HCT116 (cell line): ENCODE data around the gene MAIP1. TPM values are rescaled to one million over a fixed set of nuclear protein-coding genes. Genes with fewer than 3 reads are reported as not detected.

Experiments used
- ATAC-seq: fragments of 200-7000 bp; cut with Tn5 transposase; 2 replicates; pipeline ENCODE4 v1.9.1; 2020; ENCODE audit warnings: mild to moderate bottlenecking, moderate library complexity
- BruUV-seq: library from RNA; stranded (reverse); fragments of 400-500 nt; replicated peaks from 2 replicates; lab custom pipeline; 2021; lab: Mats Ljungman, UMichigan
- CTCF ChIA-PET: fragments of 300-600 bp; sonication (Branson Sonifier 250); formaldehyde crosslinking; loops from one replicate; lab custom pipeline; 2021; ENCODE audit warnings: antibody characterized with exemption; lab: Charles Lee
- POLR2A ChIA-PET: fragments of 300-600, 350-600 bp; sonication (Branson Sonifier 250); formaldehyde crosslinking; loops from one replicate; lab custom pipeline; 2021; ENCODE audit warnings: antibody characterized with exemption; lab: Charles Lee
- RAD21 ChIA-PET, 2 experiments: fragments of 300-600 bp; sonication (Branson Sonifier 250); formaldehyde crosslinking; loops; one replicate each; lab custom pipeline; 2023; ENCODE audit warnings: low total read pairs in 2 of 2; ENCODE audit not compliant: uncharacterized antibody in 2 of 2, unreplicated experiment in 2 of 2, low non-redundant PET in 1 of 2; lab: Charles Lee
- DNase-seq: peaks from one replicate; pipeline ENCODE4 v3.0.0-alpha.2; 2010; ENCODE audit warnings: low read depth, low spot score
- H2AFZ ChIP-seq: fragments of 200-600 bp; shearing (Covaris generic), sonication (generic); 2 replicates; pipeline ENCODE4 v1.6.1; 2017; ENCODE audit warnings: low read depth, mixed run types, mixed read lengths, antibody characterized with exemption, low read length; ENCODE audit not compliant: poor library complexity, severe bottlenecking
- H3K27ac ChIP-seq: 2 replicates; pipeline ENCODE4 v1.5.1; 2012; ENCODE audit warnings: low read depth, low read length
- H3K27me3 ChIP-seq: fragments of 200-600 bp; sonication (generic); 2 replicates; pipeline ENCODE4 v1.6.1; 2016; ENCODE audit warnings: mixed run types, low read length, mixed read lengths; ENCODE audit not compliant: insufficient read depth
- H3K36me3 ChIP-seq, 2 experiments: fragments of 200-500 bp in 1 of 2; fragments of 200-600 bp in 1 of 2; sonication (Bioruptor generic) in 1 of 2; sonication (generic) in 1 of 2; 2 replicates each; pipeline versions ENCODE4 v1.5.1 to v1.6.1; 2014 to 2016; ENCODE audit warnings: low read length in 2 of 2, inconsistent platforms in 1 of 2, mixed read lengths in 1 of 2, mixed run types in 1 of 2; ENCODE audit not compliant: insufficient read depth in 2 of 2, control insufficient read depth in 1 of 2
- H3K4me1 ChIP-seq, 2 experiments: fragments of 200-600 bp in 1 of 2; sonication (generic) in 1 of 2; 2 replicates each; pipeline versions ENCODE4 v1.5.1 to v1.6.1; 2012 to 2017; ENCODE audit warnings: low read length in 2 of 2, inconsistent platforms in 1 of 2, mild to moderate bottlenecking in 1 of 2, mixed read lengths in 1 of 2, mixed run types in 1 of 2, moderate library complexity in 1 of 2; ENCODE audit not compliant: insufficient read depth in 2 of 2, control insufficient read depth in 1 of 2
- H3K4me2 ChIP-seq: fragments of 200-600 bp; sonication (generic); 2 replicates; pipeline ENCODE4 v1.6.1; 2017; ENCODE audit warnings: mixed run types, low read length, mixed read lengths
- H3K4me3 ChIP-seq, 2 experiments: fragments of 200-600 bp in 1 of 2; sonication (generic) in 1 of 2; replicated peaks in 1 of 2; 2 replicates each; pipeline ENCODE4 v1.5.1; 2011 to 2016; ENCODE audit warnings: low read length in 2 of 2, control low read depth in 1 of 2, low read depth in 1 of 2, mild to moderate bottlenecking in 1 of 2, mixed read lengths in 1 of 2, mixed run types in 1 of 2
- H3K79me2 ChIP-seq: fragments of 200-600 bp; sonication (generic); 2 replicates; pipeline ENCODE4 v1.6.1; 2017; ENCODE audit warnings: mild to moderate bottlenecking, mixed run types, low read length, moderate library complexity, mixed read lengths; ENCODE audit not compliant: insufficient read depth
- H3K9ac ChIP-seq: fragments of 200-600 bp; sonication (generic); 2 replicates; pipeline ENCODE4 v1.6.1; 2016; ENCODE audit warnings: low read length, mixed read lengths
- H3K9me2 ChIP-seq: fragments of 200-600 bp; sonication (generic), shearing (Covaris generic); 2 replicates; pipeline ENCODE4 v1.6.1; 2017; ENCODE audit warnings: mixed run types, mild to moderate bottlenecking, moderate library complexity; ENCODE audit not compliant: insufficient read depth
- H3K9me3 ChIP-seq, 2 experiments: fragments of 200-500 bp in 1 of 2; fragments of 200-600 bp in 1 of 2; sonication (Bioruptor generic) in 1 of 2; sonication (generic) in 1 of 2; 2 replicates each; pipeline ENCODE4 v1.6.1; 2014 to 2017; ENCODE audit warnings: low read length in 2 of 2, mixed read lengths in 2 of 2, inconsistent platforms in 1 of 2, low read depth in 1 of 2, mild to moderate bottlenecking in 1 of 2, mixed run types in 1 of 2, moderate library complexity in 1 of 2; ENCODE audit not compliant: control insufficient read depth in 1 of 2, insufficient read depth in 1 of 2
- H4K20me1 ChIP-seq: fragments of 200-600 bp; sonication (generic), shearing (Covaris generic); 2 replicates; pipeline ENCODE4 v1.6.1; 2017; ENCODE audit warnings: mixed run types, mild to moderate bottlenecking, moderate library complexity; ENCODE audit not compliant: insufficient read depth
- ATF3 ChIP-seq: IDR thresholded peaks from 2 replicates; pipeline ENCODE4 v1.6.1; 2012
- CEBPB ChIP-seq: IDR thresholded peaks from 2 replicates; pipeline ENCODE4 v1.6.1; 2012; ENCODE audit warnings: low read depth
- ELF1 ChIP-seq: IDR thresholded peaks from 2 replicates; pipeline ENCODE4 v1.6.1; 2012; ENCODE audit warnings: low read depth, borderline replicate concordance
- EZH2phosphoT487 ChIP-seq: fragments of 200-600 bp; IDR thresholded peaks from 2 replicates; pipeline ENCODE4 v1.6.1; 2018; ENCODE audit warnings: antibody characterized with exemption, borderline replicate concordance
- POLR2A ChIP-seq: IDR thresholded peaks from 2 replicates; pipeline ENCODE4 v1.7.0; 2011; ENCODE audit warnings: borderline replicate concordance; ENCODE audit not compliant: insufficient read depth, insufficient read length; ENCODE audit errors: extremely low read depth
- SIN3A ChIP-seq: IDR thresholded peaks from 2 replicates; pipeline ENCODE4 v1.6.1; 2012; ENCODE audit warnings: low read depth
- ZBTB33 ChIP-seq: IDR thresholded peaks from 2 replicates; pipeline ENCODE4 v1.6.1; 2011; ENCODE audit warnings: mild to moderate bottlenecking, low read length, moderate library complexity; ENCODE audit not compliant: insufficient replicate concordance; ENCODE audit errors: extremely low read depth
- intact Hi-C: fragments of 100-400 bp; cut with micrococcal nuclease; formaldehyde crosslinking; loops from 2 replicates; pipeline ENCODE4 v1.10.0; 2022
- total RNA-seq: library from RNA; stranded (reverse); gene quantifications from one replicate; pipeline ENCODE4 v1.2.1, GENCODE V29; 2021; ENCODE audit not compliant: unreplicated experiment
- TF ChIP-seq, protein P1 (sequence below): IDR thresholded peaks from 2 replicates; pipeline ENCODE4 v1.6.1; 2012
- TF ChIP-seq, protein P2 (sequence below): IDR thresholded peaks from 2 replicates; pipeline ENCODE4 v1.6.1; 2012; ENCODE audit warnings: low read depth

Gene MAIP1
- total RNA-seq, 1 experiment from 2014 or later: 32.5 TPM

GRCh38 chr2:199922856-199923255, 32.5 kb upstream of the MAIP1 start:
- no peak for ATAC-seq
- H3K9me3 ChIP-seq: no peaks in the 10 kb centered on the region
- no TSS peak for BruUV-seq

More at GRCh38 chr2:199922856-199923255, 32.5 kb upstream of the MAIP1 start:
- H3K4me3 ChIP-seq: no peak overlapping the region
- H3K27me3 ChIP-seq: no peaks in the 10 kb centered on the region
- H3K9me2 ChIP-seq: no peaks in the 10 kb centered on the region
- H3K79me2 ChIP-seq: peaks cover 96% of the 10 kb centered on the region
- TF ChIP-seq ATF3: no peak
- no peak for TF ChIP-seq POLR2A
- TF ChIP-seq ZBTB33: no peak
- TF ChIP-seq, protein P1, sequence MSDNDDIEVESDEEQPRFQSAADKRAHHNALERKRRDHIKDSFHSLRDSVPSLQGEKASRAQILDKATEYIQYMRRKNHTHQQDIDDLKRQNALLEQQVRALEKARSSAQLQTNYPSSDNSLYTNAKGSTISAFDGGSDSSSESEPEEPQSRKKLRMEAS: no peak
- no peak for TF ChIP-seq ELF1
- no peak for TF ChIP-seq SIN3A
- TF ChIP-seq EZH2phosphoT487: no peak
- no peak for TF ChIP-seq CEBPB
- TF ChIP-seq, protein P2, sequence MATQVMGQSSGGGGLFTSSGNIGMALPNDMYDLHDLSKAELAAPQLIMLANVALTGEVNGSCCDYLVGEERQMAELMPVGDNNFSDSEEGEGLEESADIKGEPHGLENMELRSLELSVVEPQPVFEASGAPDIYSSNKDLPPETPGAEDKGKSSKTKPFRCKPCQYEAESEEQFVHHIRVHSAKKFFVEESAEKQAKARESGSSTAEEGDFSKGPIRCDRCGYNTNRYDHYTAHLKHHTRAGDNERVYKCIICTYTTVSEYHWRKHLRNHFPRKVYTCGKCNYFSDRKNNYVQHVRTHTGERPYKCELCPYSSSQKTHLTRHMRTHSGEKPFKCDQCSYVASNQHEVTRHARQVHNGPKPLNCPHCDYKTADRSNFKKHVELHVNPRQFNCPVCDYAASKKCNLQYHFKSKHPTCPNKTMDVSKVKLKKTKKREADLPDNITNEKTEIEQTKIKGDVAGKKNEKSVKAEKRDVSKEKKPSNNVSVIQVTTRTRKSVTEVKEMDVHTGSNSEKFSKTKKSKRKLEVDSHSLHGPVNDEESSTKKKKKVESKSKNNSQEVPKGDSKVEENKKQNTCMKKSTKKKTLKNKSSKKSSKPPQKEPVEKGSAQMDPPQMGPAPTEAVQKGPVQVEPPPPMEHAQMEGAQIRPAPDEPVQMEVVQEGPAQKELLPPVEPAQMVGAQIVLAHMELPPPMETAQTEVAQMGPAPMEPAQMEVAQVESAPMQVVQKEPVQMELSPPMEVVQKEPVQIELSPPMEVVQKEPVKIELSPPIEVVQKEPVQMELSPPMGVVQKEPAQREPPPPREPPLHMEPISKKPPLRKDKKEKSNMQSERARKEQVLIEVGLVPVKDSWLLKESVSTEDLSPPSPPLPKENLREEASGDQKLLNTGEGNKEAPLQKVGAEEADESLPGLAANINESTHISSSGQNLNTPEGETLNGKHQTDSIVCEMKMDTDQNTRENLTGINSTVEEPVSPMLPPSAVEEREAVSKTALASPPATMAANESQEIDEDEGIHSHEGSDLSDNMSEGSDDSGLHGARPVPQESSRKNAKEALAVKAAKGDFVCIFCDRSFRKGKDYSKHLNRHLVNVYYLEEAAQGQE: no peak
- H3K4me1 ChIP-seq: no peaks in the 10 kb centered on the region
- H2AFZ ChIP-seq: no peak overlapping the region
- ChIA-PET POLR2A (no interaction called here), RAD21 (no interaction called here), CTCF (no interaction called here)
- no peak overlapping the region for H3K9ac ChIP-seq
- no peak for DNase-seq
- intact Hi-C loops: no loop called here
- H3K27ac ChIP-seq: no peak overlapping the region
- peaks cover 5% of the 10 kb centered on the region; the same call in 1 of the 2 replicates for H4K20me1 ChIP-seq
- H3K36me3 ChIP-seq: peaks cover 5 to 27% of the 10 kb centered on the region in 2 experiments; a peak in 2 of 4 replicates
- no peak overlapping the region for H3K4me2 ChIP-seq
